ENCODE data around the gene GJD2.

The GJD2 gene

GRCh38 chr15:34772312-34772711 is 17.5 kb upstream of the GJD2 start:
- DNase-seq = no peak

DNA sequence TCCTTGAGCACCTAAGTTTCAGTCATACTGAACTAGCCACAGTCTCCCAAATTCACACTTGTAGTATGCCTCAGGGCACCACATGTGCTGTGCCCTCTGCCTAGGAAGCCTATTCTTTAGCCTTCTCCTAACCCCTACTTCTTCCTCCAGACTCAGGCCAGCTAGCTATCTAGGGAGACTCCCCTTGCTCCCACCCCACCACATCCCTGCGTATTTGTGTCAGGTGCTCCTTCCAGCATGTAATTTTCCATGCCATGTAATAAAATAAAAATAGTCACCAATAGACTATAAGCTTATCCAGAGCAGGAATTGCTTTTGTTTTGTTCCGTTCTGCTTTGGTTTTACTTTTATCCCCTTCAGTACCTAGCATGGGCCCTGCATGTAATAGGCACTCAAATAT is 14.9 kb upstream of the GJD2 start:
- DNase-seq = no peak

- no peak for DNase-seq
Measured at GRCh38 chr15:34768530-34768929, 13.7 kb upstream of the GJD2 start.

- no peak for DNase-seq
Measured at GRCh38 chr15:34765741-34766140, 10.9 kb upstream of the GJD2 start.

- no peak for DNase-seq
Measured at GRCh38 chr15:34760909-34761308, 6.1 kb upstream of the GJD2 start.

GRCh38 chr15:34759992-34760391 is 5.2 kb upstream of the GJD2 start:
- no peak for DNase-seq

DNA sequence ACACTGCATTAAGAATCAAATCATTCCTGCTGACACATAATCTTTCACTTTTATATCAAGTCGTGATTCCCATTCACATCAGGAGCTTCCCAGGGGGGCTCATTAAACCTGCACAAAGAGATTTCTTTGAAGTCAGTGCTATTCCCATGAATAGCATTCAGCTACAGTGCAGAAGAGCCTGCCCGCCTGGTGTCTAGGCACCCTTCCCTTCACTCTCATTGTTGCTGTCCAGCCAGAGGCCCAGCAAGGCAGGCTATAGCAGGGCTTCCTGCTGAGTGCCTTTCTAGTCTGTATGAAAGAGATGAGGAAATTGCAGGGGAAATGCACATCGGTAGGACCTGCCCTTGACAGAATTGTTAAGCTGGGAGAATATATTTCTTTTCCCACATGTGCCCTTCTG is 4.5 kb upstream of the GJD2 start:
- DNase-seq = no peak

DNA sequence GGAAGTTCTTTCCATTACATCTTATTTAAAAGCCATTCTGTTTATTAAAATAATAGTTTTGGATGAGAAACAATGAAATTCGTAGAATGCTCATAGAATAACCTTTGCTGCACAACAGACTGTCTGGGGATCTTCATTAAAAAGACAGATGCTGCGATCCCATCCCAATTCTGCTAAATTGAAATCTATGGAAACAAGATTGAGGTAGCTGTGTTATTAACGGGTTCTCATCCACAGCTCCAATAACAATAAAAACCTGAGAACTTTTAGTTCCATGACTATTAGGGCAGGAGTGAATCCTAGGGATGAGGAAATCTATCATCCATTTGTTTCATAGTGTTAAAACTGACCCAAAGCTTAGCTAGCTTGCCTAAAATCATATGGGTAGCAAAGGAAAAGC is 2.5 kb upstream of the GJD2 start:
- DNase-seq = no peak

- DNase-seq = no peak
Measured at GRCh38 chr15:34755419-34755773, 598 bp upstream of the GJD2 start.

DNA sequence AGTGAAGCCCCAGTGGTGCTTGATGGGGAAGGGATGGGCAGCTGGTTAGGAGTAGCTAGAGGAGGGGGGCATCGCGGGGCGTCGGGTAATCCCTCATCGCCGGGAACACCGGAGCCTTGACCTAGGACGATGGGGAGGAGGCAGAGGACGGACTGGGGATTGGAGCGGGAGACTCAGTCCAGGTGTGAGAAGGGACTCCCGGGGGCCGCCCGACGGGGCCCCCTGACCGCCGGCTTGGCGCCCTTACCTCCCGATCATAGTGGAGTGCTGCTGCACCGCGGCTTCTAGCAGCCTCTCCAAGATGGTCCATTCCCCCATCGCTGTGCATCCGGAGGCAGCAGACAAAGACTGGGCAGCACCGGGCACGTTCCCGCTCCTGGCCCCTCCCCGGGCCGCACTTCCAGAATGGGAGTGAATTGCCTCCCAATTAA is 612 bp downstream of the GJD2 start:
- no peak for DNase-seq

DNA sequence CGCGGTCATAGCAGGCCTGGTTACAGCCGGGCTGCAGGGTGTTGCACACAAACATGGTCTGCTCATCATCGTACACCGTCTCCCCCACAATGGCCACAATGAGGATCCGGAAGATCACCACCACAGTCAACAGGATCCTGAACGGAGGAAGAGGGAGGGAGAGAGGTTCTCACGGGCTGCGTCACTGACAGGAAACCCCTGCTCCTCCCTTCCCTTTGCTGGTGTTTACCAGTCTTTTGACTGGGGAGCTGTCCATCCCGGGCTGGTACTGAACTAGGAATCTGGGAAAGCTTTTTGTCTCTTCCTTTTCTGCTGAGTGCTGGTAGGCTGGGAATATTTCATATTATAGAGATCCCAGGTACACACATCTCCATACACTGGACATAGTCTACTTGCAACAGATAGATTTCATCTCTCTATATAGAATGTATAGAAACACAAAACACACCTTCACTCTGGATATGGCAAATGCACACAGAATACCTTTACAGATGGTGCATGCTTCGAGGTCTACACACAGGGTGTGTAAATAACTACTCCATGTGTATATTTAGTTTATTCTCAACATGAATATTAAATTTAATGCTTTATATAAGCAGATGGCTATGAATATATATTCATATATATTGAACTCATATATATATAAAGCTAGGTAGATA is 1.4 kb downstream of the GJD2 start:
- no peak for DNase-seq

GRCh38 chr15:34749691-34750090 is 5.1 kb downstream of the GJD2 start:
- DNase-seq = no peak

- DNase-seq = no peak
Measured at GRCh38 chr15:34739346-34739745, 15.5 kb downstream of the GJD2 start.

GRCh38 chr15:34738002-34738401 is 16.8 kb downstream of the GJD2 start:
- no peak for DNase-seq

DNA sequence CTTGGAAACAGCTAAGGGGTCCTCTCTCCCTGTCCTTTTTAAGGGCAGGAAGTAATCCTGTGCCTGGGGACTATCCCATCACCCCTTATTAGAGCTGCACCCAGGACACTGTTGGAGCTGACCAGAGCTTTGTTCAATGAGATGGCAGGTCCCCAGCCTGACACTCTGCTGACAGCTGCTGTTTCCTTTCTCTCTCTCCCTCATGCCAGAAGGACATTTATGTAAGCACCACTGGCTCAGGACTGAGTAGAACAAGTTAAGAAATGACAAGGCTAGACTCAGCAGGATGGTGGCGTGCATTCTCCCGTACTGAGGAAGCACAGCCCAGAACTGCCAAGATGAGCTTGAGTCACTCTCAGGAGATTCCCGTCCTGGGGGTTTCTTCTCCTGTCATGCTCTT is 17.3 kb downstream of the GJD2 start:
- no peak for DNase-seq

DNA sequence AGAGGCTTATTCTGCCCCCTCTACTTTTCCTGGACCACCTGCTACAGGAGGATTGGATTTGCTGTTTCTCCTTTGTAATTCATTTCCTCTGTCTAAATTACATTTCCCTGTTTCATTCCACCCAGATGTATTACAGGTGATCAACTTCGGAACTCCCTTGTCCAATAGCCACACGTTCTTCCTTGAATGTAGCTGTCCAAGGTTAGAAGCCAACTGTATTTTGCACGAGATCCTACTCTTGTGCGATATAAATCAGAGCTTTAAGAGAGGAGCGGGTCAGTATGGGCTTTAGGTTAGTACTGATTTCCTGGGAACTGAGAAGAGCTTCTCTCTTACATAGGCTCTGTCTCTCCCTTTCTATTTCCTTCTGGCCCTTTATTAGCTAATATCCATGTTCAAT is 20.5 kb downstream of the GJD2 start:
- no peak for DNase-seq

GRCh38 chr15:34733621-34734020 is 21.2 kb downstream of the GJD2 start:
- DNase-seq = no peak

GRCh38 chr15:34732430-34732829 is 22.4 kb downstream of the GJD2 start:
- DNase-seq = no peak

GRCh38 chr15:34730701-34731100 is 24.1 kb downstream of the GJD2 start:
- DNase-seq = no peak

- no peak for DNase-seq
Measured at GRCh38 chr15:34729886-34730285, 24.9 kb downstream of the GJD2 start.

GRCh38 chr15:34729056-34729455 is 25.7 kb downstream of the GJD2 start:
- DNase-seq = no peak

DNA sequence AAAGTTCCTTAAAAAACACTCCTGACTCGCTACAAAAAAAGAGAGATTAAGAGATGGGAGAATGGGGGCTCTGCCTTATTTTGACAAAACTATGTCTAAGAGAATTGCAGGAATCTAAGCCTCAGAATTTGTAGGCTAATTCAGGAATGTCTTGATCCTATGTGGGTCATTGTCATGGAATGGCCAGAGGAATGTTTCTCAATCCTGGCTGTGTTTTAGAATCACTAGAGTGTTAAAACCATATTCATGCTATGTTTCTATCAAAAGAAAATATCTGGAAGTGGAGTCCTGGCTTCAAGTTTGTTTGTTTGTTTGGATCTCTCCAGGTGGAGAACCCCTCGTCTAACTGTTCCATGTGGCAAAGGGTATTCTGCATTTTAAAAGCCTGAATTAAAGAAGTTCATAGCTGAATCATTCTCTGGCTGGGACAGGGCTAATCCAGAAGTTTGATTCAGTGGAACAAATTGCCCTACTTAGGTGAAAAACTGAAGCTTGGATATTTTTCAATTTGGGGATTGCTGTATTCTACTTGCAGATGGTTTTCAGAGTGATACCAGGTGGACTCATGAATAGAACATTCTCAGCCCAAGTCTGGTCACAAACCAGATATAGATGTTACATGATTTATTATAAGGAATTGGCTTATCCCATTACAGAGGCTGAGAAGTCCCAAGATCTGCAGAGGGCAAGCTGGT is 28.2 kb downstream of the GJD2 start:
- no peak for DNase-seq

GRCh38 chr15:34725556-34725955 is 29.2 kb downstream of the GJD2 start:
- DNase-seq = no peak

- no peak for DNase-seq
Measured at GRCh38 chr15:34724481-34724880, 30.3 kb downstream of the GJD2 start.

GRCh38 chr15:34722439-34722836 is 32.4 kb downstream of the GJD2 start:
- DNase-seq = no peak
